GM18526 (cell line): ENCODE results near the gene DDX17.

Source experiments
- POLR2A ChIP-seq: IDR thresholded peaks from 3 replicates; pipeline ENCODE4 v1.6.1; 2011; ENCODE audit not compliant: insufficient read length; ENCODE audit errors: extremely low read depth

DDX17 gene

GRCh38 chr22:38462960-38463784, 42.9 kb downstream of the DDX17 start:
- no peak for TF ChIP-seq POLR2A

- TF ChIP-seq POLR2A: no peak
These were observed 44.6 kb downstream of the DDX17 start for GRCh38 chr22:38461414-38462081.

GRCh38 chr22:38461057-38461413, 45.1 kb downstream of the DDX17 start:
- no peak for TF ChIP-seq POLR2A

GRCh38 chr22:38460426-38460840, 45.7 kb downstream of the DDX17 start:
- TF ChIP-seq POLR2A: no peak

- TF ChIP-seq POLR2A: no peak
These were observed 49.0 kb downstream of the DDX17 start for GRCh38 chr22:38456841-38457699.

- no peak for TF ChIP-seq POLR2A
These were observed 49.8 kb downstream of the DDX17 start for GRCh38 chr22:38456272-38456835.

GRCh38 chr22:38455530-38456271, 50.4 kb downstream of the DDX17 start:
- TF ChIP-seq POLR2A: no peak

GRCh38 chr22:38455076-38455529, 51.0 kb downstream of the DDX17 start, which contains the start of gene KCNJ4:
Gene KCNJ4 (minus strand): TSS chr22:38455199. CDS start chr22:38428132, 27,067 bp downstream.
- TF ChIP-seq POLR2A: no peak

- no peak for TF ChIP-seq POLR2A
These were observed 51.6 kb downstream of the DDX17 start for GRCh38 chr22:38454353-38455075.

- TF ChIP-seq POLR2A: no peak
These were observed 52.1 kb downstream of the DDX17 start for GRCh38 chr22:38453996-38454352.

- no peak for TF ChIP-seq POLR2A
These were observed 52.9 kb downstream of the DDX17 start for GRCh38 chr22:38453066-38453672.

GRCh38 chr22:38452373-38453065, 53.6 kb downstream of the DDX17 start:
- no peak for TF ChIP-seq POLR2A

GRCh38 chr22:38451864-38452263, 54.2 kb downstream of the DDX17 start:
- no peak for TF ChIP-seq POLR2A
